ENCODE data around the gene WDR91. TPM values are rescaled to one million over a fixed set of nuclear protein-coding genes. Genes with fewer than 3 reads are reported as not detected.

The WDR91 gene
- total and polyA plus RNA-seq, 7 experiments from 2014 or later: 3.5 to 59.2 (median 29.6) TPM

DNA sequence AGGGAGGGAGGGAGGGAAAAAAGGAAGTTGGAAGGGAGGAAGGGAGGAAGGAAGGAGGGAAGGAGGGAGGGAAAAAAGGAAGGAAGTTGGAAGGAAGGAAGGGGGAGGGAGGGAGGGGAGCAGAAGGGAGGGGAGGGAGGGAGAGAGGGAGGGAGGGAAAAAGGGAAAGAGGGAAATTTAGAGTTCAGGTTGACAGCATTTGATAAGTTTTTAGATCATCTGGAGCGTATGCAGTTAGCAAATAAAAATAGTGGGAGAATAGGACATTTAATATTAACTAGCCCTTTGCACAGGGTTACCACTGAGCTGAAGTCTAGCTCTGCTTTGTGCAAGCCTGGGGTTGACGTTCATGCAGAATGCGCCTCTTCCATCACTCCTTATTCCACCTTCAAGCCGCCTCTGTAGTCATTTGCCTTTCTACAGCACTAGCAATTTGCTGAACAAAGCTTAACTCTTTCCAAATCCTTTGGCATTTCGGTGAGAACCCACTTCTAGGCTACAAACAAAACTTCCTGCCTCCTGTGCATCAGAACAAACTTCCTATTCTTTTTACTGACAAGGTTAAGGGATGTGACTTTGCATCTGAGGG is 30.9 kb upstream of the WDR91 start:
- DNase-seq: no peak
- ChIA-PET POLR2A (no interaction called here), CTCF (no interaction called here)
- no peaks in the 10 kb centered on the region for H3K27me3 ChIP-seq (ENCODE audit: control insufficient read depth in 2 of 2, insufficient read depth in 2 of 2, low read length in 2 of 2)
- H3K4me3 ChIP-seq (ENCODE audit: low read length): no peak overlapping the region
- H3K27ac ChIP-seq (ENCODE audit: low read depth, low read length): no peak overlapping the region
- intact Hi-C loops (cut with micrococcal nuclease): no loop called here
- H3K4me1 ChIP-seq (ENCODE audit: control insufficient read depth in 2 of 2, insufficient read depth in 2 of 2, low read length in 2 of 2): no peaks in the 10 kb centered on the region
- peaks cover 0 to 14% (median 3%) of the 10 kb centered on the region in 5 donors for H3K27me3 Mint-ChIP-seq
- no peaks in the 10 kb centered on the region for H3K36me3 ChIP-seq (ENCODE audit: control insufficient read depth in 2 of 3, insufficient read depth in 3 of 3, low read length in 3 of 3)
- no peak for ATAC-seq
- H3K4me3 Mint-ChIP-seq: no peak overlapping the region
- no peaks in the 10 kb centered on the region for H3K36me3 Mint-ChIP-seq
- no peaks in the 10 kb centered on the region for H3K9me3 ChIP-seq (ENCODE audit: control insufficient read depth in 2 of 3, low read length in 3 of 3)
- H3K9me3 Mint-ChIP-seq: no peaks in the 10 kb centered on the region
- peaks cover 0 to 6% (median 0%) of the 10 kb centered on the region in 7 donors for H3K4me1 Mint-ChIP-seq
- H3K27ac Mint-ChIP-seq: no peak overlapping the region

GRCh38 chr7:135240441-135240840 is 29.1 kb upstream of the WDR91 start:
- intact Hi-C loops (cut with micrococcal nuclease): no loop called here
- no peak overlapping the region for H3K4me3 ChIP-seq (ENCODE audit: low read length)
- Mint-ChIP-seq H3K36me3 (no peaks in the 10 kb centered on the region), H3K27ac (no peak overlapping the region), H3K9me3 (peaks cover 0 to 7% (median 0%) of the 10 kb centered on the region in 11 donors), H3K4me3 (no peak overlapping the region), H3K27me3 (peaks cover 0 to 14% (median 3%) of the 10 kb centered on the region in 5 donors), H3K4me1 (peaks cover 0 to 13% (median 3%) of the 10 kb centered on the region in 7 donors)
- POLR2A ChIA-PET: no interaction called here
- no peaks in the 10 kb centered on the region for H3K9me3 ChIP-seq (ENCODE audit: control insufficient read depth in 2 of 3, low read length in 3 of 3)
- DNase-seq: no peak
- ATAC-seq: no peak
- no peaks in the 10 kb centered on the region for H3K4me1 ChIP-seq (ENCODE audit: control insufficient read depth in 2 of 2, insufficient read depth in 2 of 2, low read length in 2 of 2)
- H3K27ac ChIP-seq (ENCODE audit: low read depth, low read length): no peak overlapping the region
- no peaks in the 10 kb centered on the region for H3K27me3 ChIP-seq (ENCODE audit: control insufficient read depth in 2 of 2, insufficient read depth in 2 of 2, low read length in 2 of 2)
- H3K36me3 ChIP-seq (ENCODE audit: control insufficient read depth in 2 of 3, insufficient read depth in 3 of 3, low read length in 3 of 3): no peaks in the 10 kb centered on the region
- CTCF ChIA-PET: no interaction called here

DNA sequence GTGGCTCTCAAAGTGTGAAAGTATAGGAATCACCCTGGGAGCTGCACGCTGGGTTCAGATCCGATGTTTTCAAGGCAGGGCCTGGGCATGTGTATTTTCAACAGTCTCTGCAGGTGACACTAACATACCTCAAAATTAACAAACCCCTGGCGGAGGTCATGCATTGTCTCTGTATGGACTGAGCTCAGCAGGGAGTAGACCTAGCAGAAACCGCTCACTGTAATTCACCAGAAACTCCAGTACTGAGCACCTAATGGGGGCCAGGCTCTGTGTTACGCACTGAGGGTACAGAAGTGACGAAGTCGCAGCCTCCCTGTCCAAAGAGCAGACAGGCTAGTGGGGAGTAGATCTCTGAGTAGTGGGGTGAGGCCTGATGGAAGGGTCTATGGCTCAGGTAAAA is 27.9 kb upstream of the WDR91 start:
- no peak for ATAC-seq
- no peak for DNase-seq
- no peak overlapping the region for H3K4me3 ChIP-seq (ENCODE audit: low read length)
- Mint-ChIP-seq H3K4me1 (peaks cover 0 to 13% (median 2%) of the 10 kb centered on the region in 7 donors), H3K27me3 (peaks cover 0 to 9% (median 3%) of the 10 kb centered on the region in 5 donors), H3K9me3 (peaks cover 0 to 7% (median 0%) of the 10 kb centered on the region in 11 donors), H3K27ac (no peak overlapping the region), H3K4me3 (no peak overlapping the region), H3K36me3 (no peaks in the 10 kb centered on the region)
- intact Hi-C loops (cut with micrococcal nuclease): no loop called here
- H3K27ac ChIP-seq (ENCODE audit: low read depth, low read length): no peak overlapping the region
- ChIA-PET POLR2A (no interaction called here), CTCF (no interaction called here)
- no peaks in the 10 kb centered on the region for H3K9me3 ChIP-seq (ENCODE audit: control insufficient read depth in 2 of 3, low read length in 3 of 3)
- H3K4me1 ChIP-seq (ENCODE audit: control insufficient read depth in 2 of 2, insufficient read depth in 2 of 2, low read length in 2 of 2): no peaks in the 10 kb centered on the region
- H3K27me3 ChIP-seq (ENCODE audit: control insufficient read depth in 2 of 2, insufficient read depth in 2 of 2, low read length in 2 of 2): no peaks in the 10 kb centered on the region
- no peaks in the 10 kb centered on the region for H3K36me3 ChIP-seq (ENCODE audit: control insufficient read depth in 2 of 3, insufficient read depth in 3 of 3, low read length in 3 of 3)

GRCh38 chr7:135238112-135238744 is 26.9 kb upstream of the WDR91 start:
- POLR2A ChIA-PET: no interaction called here
- H3K36me3 ChIP-seq (ENCODE audit: control insufficient read depth in 2 of 3, insufficient read depth in 3 of 3, low read length in 3 of 3): no peaks in the 10 kb centered on the region
- peaks cover 0 to 8% (median 3%) of the 10 kb centered on the region in 5 donors for H3K27me3 Mint-ChIP-seq
- no peaks in the 10 kb centered on the region for H3K9me3 ChIP-seq (ENCODE audit: control insufficient read depth in 2 of 3, low read length in 3 of 3)
- H3K4me3 ChIP-seq (ENCODE audit: low read length): no peak overlapping the region
- CTCF ChIA-PET: no interaction called here
- H3K4me1 ChIP-seq (ENCODE audit: control insufficient read depth in 2 of 2, insufficient read depth in 2 of 2, low read length in 2 of 2): no peaks in the 10 kb centered on the region
- no peak overlapping the region for H3K4me3 Mint-ChIP-seq
- DNase-seq: no peak
- ATAC-seq: peak; percentile 36
- peaks cover 0 to 7% (median 0%) of the 10 kb centered on the region in 11 donors for H3K9me3 Mint-ChIP-seq
- no peaks in the 10 kb centered on the region for H3K27me3 ChIP-seq (ENCODE audit: control insufficient read depth in 2 of 2, insufficient read depth in 2 of 2, low read length in 2 of 2)
- H3K27ac ChIP-seq (ENCODE audit: low read depth, low read length): no peak overlapping the region
- no peaks in the 10 kb centered on the region for H3K36me3 Mint-ChIP-seq
- intact Hi-C loops (cut with micrococcal nuclease): no loop called here
- H3K4me1 Mint-ChIP-seq: peaks cover 0 to 13% (median 2%) of the 10 kb centered on the region in 7 donors
- no peak overlapping the region for H3K27ac Mint-ChIP-seq

GRCh38 chr7:135236727-135237126 is 25.4 kb upstream of the WDR91 start:
- ChIA-PET CTCF (interaction anchor here (0.6 kb wide), 1 partner anchor 787 kb away, joined by 3 read pairs; no protein-coding TSS in a partner anchor), POLR2A (no interaction called here)
- Mint-ChIP-seq H3K27me3 (peaks cover 0 to 2% (median 0%) of the 10 kb centered on the region in 5 donors), H3K27ac (no peak overlapping the region), H3K36me3 (no peaks in the 10 kb centered on the region), H3K4me1 (peaks cover 0 to 9% (median 2%) of the 10 kb centered on the region in 7 donors), H3K4me3 (no peak overlapping the region), H3K9me3 (peaks cover 0 to 7% (median 0%) of the 10 kb centered on the region in 11 donors)
- intact Hi-C loops (cut with micrococcal nuclease): no loop called here
- H3K36me3 ChIP-seq (ENCODE audit: control insufficient read depth in 2 of 3, insufficient read depth in 3 of 3, low read length in 3 of 3): no peaks in the 10 kb centered on the region
- no peak overlapping the region for H3K4me3 ChIP-seq (ENCODE audit: low read length)
- ATAC-seq (no peak), DNase-seq (no peak)
- H3K9me3 ChIP-seq (ENCODE audit: control insufficient read depth in 2 of 3, low read length in 3 of 3): no peaks in the 10 kb centered on the region
- H3K4me1 ChIP-seq (ENCODE audit: control insufficient read depth in 2 of 2, insufficient read depth in 2 of 2, low read length in 2 of 2): no peaks in the 10 kb centered on the region
- no peaks in the 10 kb centered on the region for H3K27me3 ChIP-seq (ENCODE audit: control insufficient read depth in 2 of 2, insufficient read depth in 2 of 2, low read length in 2 of 2)
- H3K27ac ChIP-seq (ENCODE audit: low read depth, low read length): no peak overlapping the region

DNA sequence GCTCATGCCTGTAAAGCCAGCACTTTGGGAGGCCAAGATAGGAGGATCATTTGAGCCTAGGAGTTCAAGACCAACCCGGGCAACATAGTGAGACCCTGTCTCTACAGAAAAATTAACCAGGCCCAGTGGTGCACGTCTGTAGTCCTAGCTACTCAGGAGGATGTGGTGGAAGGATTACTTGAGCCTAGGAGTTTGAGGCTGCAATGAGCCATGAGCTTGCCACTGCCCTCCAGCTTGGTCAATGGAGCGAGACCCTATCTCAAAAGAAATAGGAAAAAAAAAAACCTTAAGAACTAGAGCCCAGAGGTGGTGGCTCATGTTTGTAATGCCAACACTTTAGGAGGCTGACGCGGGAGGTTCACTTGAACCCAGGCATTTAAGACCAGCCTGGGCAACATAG is 24.5 kb upstream of the WDR91 start:
- Histone ChIP-seq H3K9me3 (ENCODE audit: control insufficient read depth in 2 of 3, low read length in 3 of 3) (no peaks in the 10 kb centered on the region), H3K36me3 (ENCODE audit: control insufficient read depth in 2 of 3, insufficient read depth in 3 of 3, low read length in 3 of 3) (no peaks in the 10 kb centered on the region), H3K4me3 (ENCODE audit: low read length) (no peak overlapping the region), H3K27ac (ENCODE audit: low read depth, low read length) (no peak overlapping the region), H3K27me3 (ENCODE audit: control insufficient read depth in 2 of 2, insufficient read depth in 2 of 2, low read length in 2 of 2) (no peaks in the 10 kb centered on the region), H3K4me1 (ENCODE audit: control insufficient read depth in 2 of 2, insufficient read depth in 2 of 2, low read length in 2 of 2) (no peaks in the 10 kb centered on the region)
- ATAC-seq: no peak
- Mint-ChIP-seq H3K4me3 (no peak overlapping the region), H3K27ac (no peak overlapping the region), H3K4me1 (peaks cover 0 to 9% (median 2%) of the 10 kb centered on the region in 7 donors), H3K27me3 (peaks cover 0 to 4% (median 0%) of the 10 kb centered on the region in 5 donors), H3K9me3 (peaks cover 0 to 7% (median 0%) of the 10 kb centered on the region in 11 donors), H3K36me3 (no peaks in the 10 kb centered on the region)
- intact Hi-C loops (cut with micrococcal nuclease): no loop called here
- ChIA-PET POLR2A (interaction anchor here (0.6 kb wide), 1 partner anchor 314 kb away, joined by 3 read pairs; no protein-coding TSS in a partner anchor), CTCF (no interaction called here)
- no peak for DNase-seq

DNA sequence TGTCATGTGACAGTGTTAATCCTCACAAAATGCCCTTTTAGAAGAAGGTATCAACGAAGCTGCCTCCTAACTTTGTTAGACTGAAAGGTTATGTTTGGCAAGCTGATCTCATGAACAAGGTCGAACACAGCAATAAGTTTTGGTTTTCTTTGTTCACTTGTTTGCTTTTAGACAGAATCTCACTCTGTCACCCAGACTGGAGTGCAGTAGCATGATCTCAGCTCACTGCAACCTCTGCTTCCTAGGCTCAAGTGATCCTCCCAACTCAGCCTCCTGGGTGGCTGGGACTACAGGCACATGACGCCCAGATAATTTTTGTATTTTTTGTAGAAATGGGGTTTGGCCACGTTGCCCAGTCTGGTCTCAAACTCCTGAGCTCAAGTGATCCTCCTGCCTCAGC is 23.4 kb upstream of the WDR91 start:
- no peak for ATAC-seq

More for the DNA sequence above, 23.4 kb upstream of the WDR91 start:
- no peaks in the 10 kb centered on the region for H3K36me3 Mint-ChIP-seq
- Histone ChIP-seq H3K36me3 (ENCODE audit: control insufficient read depth in 2 of 3, insufficient read depth in 3 of 3, low read length in 3 of 3) (no peaks in the 10 kb centered on the region), H3K4me3 (ENCODE audit: low read length) (no peak overlapping the region), H3K9me3 (ENCODE audit: control insufficient read depth in 2 of 3, low read length in 3 of 3) (no peaks in the 10 kb centered on the region), H3K4me1 (ENCODE audit: control insufficient read depth in 2 of 2, insufficient read depth in 2 of 2, low read length in 2 of 2) (no peaks in the 10 kb centered on the region), H3K27me3 (ENCODE audit: control insufficient read depth in 2 of 2, insufficient read depth in 2 of 2, low read length in 2 of 2) (no peaks in the 10 kb centered on the region), H3K27ac (ENCODE audit: low read depth, low read length) (no peak overlapping the region)
- CTCF ChIA-PET: no interaction called here
- H3K27ac Mint-ChIP-seq: no peak overlapping the region
- H3K4me3 Mint-ChIP-seq: no peak overlapping the region
- POLR2A ChIA-PET: no interaction called here
- H3K4me1 Mint-ChIP-seq: peaks cover 0 to 9% (median 2%) of the 10 kb centered on the region in 7 donors
- DNase-seq: no peak
- intact Hi-C loops (cut with micrococcal nuclease): no loop called here
- peaks cover 0 to 7% (median 0%) of the 10 kb centered on the region in 11 donors for H3K9me3 Mint-ChIP-seq
- H3K27me3 Mint-ChIP-seq: peaks cover 0 to 4% (median 0%) of the 10 kb centered on the region in 5 donors
